HAP-1 (cell line): ENCODE data around the gene CTNNA2.
A peak's percentile ranks its signal among the peaks of the same experiment; 100 is the strongest.

Source experiments
- DNase-seq, 2 experiments: peaks; one replicate each; pipeline ENCODE4 v3.0.0-alpha.2; 2016 to 2020; ENCODE audit warnings: low spot score in 2 of 2
- H3K27me3 ChIP-seq: fragments of 250-450 bp; sonication (Bioruptor Pico); 2 replicates; pipeline ENCODE4 v1.5.1; 2020; ENCODE audit warnings: low read depth, mild to moderate bottlenecking, moderate library complexity
- H3K36me3 ChIP-seq: fragments of 250-450 bp; sonication (Bioruptor Pico); replicated peaks from 2 replicates; pipeline ENCODE4 v1.5.1; 2020; ENCODE audit warnings: mild to moderate bottlenecking
- H3K4me1 ChIP-seq: fragments of 250-450 bp; sonication (Bioruptor Pico); 2 replicates; pipeline ENCODE4 v1.5.1; 2020; ENCODE audit warnings: mild to moderate bottlenecking
- H3K4me3 ChIP-seq: fragments of 250-450 bp; sonication (Bioruptor Pico); 2 replicates; pipeline ENCODE4 v1.5.1; 2020; ENCODE audit warnings: mild to moderate bottlenecking, moderate library complexity
- H3K9me3 ChIP-seq: fragments of 250-450 bp; sonication (Bioruptor Pico); 2 replicates; pipeline ENCODE4 v1.5.1; 2020; ENCODE audit warnings: mild to moderate bottlenecking, moderate library complexity
- in situ Hi-C: fragments of 300-500 bp; cut with MboI; formaldehyde crosslinking; loops from 3 replicates; pipeline ENCODE4 v1.14.3; 2020; ENCODE audit warnings: low sequenced_read_pairs, inconsistent platforms, mixed read lengths

Gene CTNNA2

GRCh38 chr2:79935771-79936657 is 423.2 kb downstream of the CTNNA2 start:
- H3K27me3 ChIP-seq: no peaks in the 10 kb centered on the region
- peak; percentile 31 to 56 for DNase-seq
- in situ Hi-C loops: no loop called here
- H3K4me1 ChIP-seq: no peaks in the 10 kb centered on the region
- no peaks in the 10 kb centered on the region for H3K36me3 ChIP-seq
- H3K4me3 ChIP-seq: no peak overlapping the region
- no peaks in the 10 kb centered on the region for H3K9me3 ChIP-seq

DNA sequence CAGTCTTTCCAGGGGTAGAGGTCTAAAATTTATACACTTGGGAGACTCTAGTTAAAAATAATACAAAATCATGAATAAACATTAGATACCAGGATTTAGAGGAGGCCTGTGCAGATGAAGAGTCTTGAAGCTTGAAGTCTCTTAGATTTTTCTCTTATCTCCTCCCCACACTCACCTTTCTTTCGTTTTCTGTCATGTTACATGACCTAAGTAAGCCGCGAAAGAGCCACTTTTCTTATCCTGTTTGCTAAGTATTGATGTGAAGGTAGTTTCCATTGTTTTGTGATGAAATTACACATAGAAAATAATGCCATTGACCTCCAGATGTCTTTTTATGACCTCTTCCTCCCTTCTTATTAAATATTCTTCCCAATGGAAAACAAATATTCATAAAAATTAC is 423.9 kb downstream of the CTNNA2 start:
- H3K4me1 ChIP-seq: no peaks in the 10 kb centered on the region
- H3K9me3 ChIP-seq: no peaks in the 10 kb centered on the region
- H3K4me3 ChIP-seq: no peak overlapping the region
- no peaks in the 10 kb centered on the region for H3K27me3 ChIP-seq
- in situ Hi-C loops: no loop called here
- no peaks in the 10 kb centered on the region for H3K36me3 ChIP-seq
- no peak for DNase-seq

DNA sequence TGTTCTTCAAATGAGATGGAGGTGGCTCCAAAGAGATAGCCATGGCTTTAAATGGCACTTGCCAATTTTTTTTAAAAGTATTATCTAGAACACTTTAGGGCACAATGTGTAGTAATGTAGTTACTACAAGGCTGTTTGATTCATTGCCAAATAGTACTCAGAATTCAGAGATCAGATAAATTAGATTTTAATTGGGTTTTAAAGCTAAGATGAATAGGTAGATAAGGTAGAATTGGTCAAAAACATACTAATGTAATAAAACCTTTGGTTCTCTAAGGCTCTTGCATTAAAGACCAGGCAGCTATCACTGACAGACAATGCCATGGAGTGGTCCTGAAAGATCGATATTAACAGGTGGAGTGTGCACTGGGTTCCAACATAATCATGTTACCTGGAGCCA is 425.8 kb downstream of the CTNNA2 start:
- no peaks in the 10 kb centered on the region for H3K36me3 ChIP-seq

GRCh38 chr2:79940364-79940763 is 427.5 kb downstream of the CTNNA2 start:
- Histone ChIP-seq H3K4me1 (no peaks in the 10 kb centered on the region), H3K36me3 (no peaks in the 10 kb centered on the region), H3K9me3 (no peaks in the 10 kb centered on the region), H3K27me3 (no peaks in the 10 kb centered on the region), H3K4me3 (no peak overlapping the region)
- no peak for DNase-seq
- in situ Hi-C loops: no loop called here

More for the DNA sequence above, 425.8 kb downstream of the CTNNA2 start:
- no peaks in the 10 kb centered on the region for H3K27me3 ChIP-seq
- in situ Hi-C loops: no loop called here
- H3K4me3 ChIP-seq: no peak overlapping the region
- no peaks in the 10 kb centered on the region for H3K9me3 ChIP-seq
- no peaks in the 10 kb centered on the region for H3K4me1 ChIP-seq
- DNase-seq: no peak

GRCh38 chr2:79941179-79941578 is 428.3 kb downstream of the CTNNA2 start:
- H3K36me3 ChIP-seq: no peaks in the 10 kb centered on the region
- no peaks in the 10 kb centered on the region for H3K4me1 ChIP-seq
- in situ Hi-C loops: no loop called here
- H3K27me3 ChIP-seq: no peaks in the 10 kb centered on the region
- no peak overlapping the region for H3K4me3 ChIP-seq
- no peaks in the 10 kb centered on the region for H3K9me3 ChIP-seq
- DNase-seq: no peak

- in situ Hi-C loops: no loop called here
- no peak overlapping the region for H3K4me3 ChIP-seq
- no peaks in the 10 kb centered on the region for H3K9me3 ChIP-seq
- no peaks in the 10 kb centered on the region for H3K36me3 ChIP-seq
- no peaks in the 10 kb centered on the region for H3K27me3 ChIP-seq
- DNase-seq: no peak
- no peaks in the 10 kb centered on the region for H3K4me1 ChIP-seq
Measured at GRCh38 chr2:79944205-79944604, 431.4 kb downstream of the CTNNA2 start.

GRCh38 chr2:79945653-79946445 is 433.0 kb downstream of the CTNNA2 start:
- H3K9me3 ChIP-seq: no peaks in the 10 kb centered on the region
- H3K4me3 ChIP-seq: no peak overlapping the region
- in situ Hi-C loops: no loop called here
- no peaks in the 10 kb centered on the region for H3K36me3 ChIP-seq
- no peaks in the 10 kb centered on the region for H3K4me1 ChIP-seq
- H3K27me3 ChIP-seq: no peaks in the 10 kb centered on the region
- no peak for DNase-seq

- DNase-seq: no peak
- Histone ChIP-seq H3K4me1 (no peaks in the 10 kb centered on the region), H3K4me3 (no peak overlapping the region), H3K9me3 (no peaks in the 10 kb centered on the region), H3K36me3 (no peaks in the 10 kb centered on the region), H3K27me3 (no peaks in the 10 kb centered on the region)
- in situ Hi-C loops: no loop called here
Measured at GRCh38 chr2:79947751-79948150, 434.9 kb downstream of the CTNNA2 start.

DNA sequence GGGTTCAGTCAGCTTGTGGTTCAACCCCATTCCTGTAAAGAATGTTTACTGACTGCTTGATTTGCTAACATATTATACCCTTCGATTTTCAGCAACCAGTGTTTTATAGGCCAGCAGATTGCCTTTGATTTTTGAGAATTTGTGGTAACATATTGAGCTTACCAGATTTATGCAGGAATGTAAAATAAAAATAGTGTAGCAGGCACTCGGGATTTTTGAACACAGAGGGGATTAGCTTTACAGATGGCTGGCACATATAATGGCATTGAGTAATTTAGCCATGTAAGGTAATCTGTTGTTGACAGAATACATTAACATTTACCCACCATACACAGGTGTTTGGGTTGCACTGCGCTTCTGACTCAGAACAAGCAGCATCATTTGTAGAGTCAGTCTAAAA is 437.7 kb downstream of the CTNNA2 start:
- in situ Hi-C loops: no loop called here
- no peak overlapping the region for H3K4me3 ChIP-seq
- H3K27me3 ChIP-seq: no peaks in the 10 kb centered on the region
- no peaks in the 10 kb centered on the region for H3K4me1 ChIP-seq
- no peaks in the 10 kb centered on the region for H3K36me3 ChIP-seq
- DNase-seq: no peak
- H3K9me3 ChIP-seq: no peaks in the 10 kb centered on the region

- no peak overlapping the region for H3K4me3 ChIP-seq
- H3K27me3 ChIP-seq: no peaks in the 10 kb centered on the region
- in situ Hi-C loops: no loop called here
- H3K9me3 ChIP-seq: no peaks in the 10 kb centered on the region
- H3K36me3 ChIP-seq: no peaks in the 10 kb centered on the region
- H3K4me1 ChIP-seq: no peaks in the 10 kb centered on the region
- no peak for DNase-seq
Measured at GRCh38 chr2:79952616-79953015, 439.8 kb downstream of the CTNNA2 start.

DNA sequence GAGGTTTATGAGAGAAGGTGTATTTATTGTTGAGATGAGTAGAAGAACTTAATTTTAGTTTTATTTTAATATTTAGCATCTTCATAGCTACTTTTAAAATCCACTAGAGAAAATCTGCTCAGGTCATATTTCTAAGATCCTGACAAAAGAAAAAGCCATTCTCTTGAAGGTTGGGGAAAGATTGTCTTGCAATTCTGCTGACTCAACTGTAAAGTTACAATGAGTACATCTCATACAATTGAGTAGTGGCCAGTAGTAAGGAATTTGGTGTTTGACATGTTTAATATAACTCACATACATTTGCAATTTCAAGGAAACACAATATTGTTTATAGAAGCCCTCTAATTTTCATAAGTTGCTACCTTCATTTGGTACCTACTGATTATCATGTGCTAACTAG is 447.2 kb downstream of the CTNNA2 start:
- Histone ChIP-seq H3K36me3 (no peaks in the 10 kb centered on the region), H3K9me3 (no peaks in the 10 kb centered on the region)
- in situ Hi-C loops: no loop called here

DNA sequence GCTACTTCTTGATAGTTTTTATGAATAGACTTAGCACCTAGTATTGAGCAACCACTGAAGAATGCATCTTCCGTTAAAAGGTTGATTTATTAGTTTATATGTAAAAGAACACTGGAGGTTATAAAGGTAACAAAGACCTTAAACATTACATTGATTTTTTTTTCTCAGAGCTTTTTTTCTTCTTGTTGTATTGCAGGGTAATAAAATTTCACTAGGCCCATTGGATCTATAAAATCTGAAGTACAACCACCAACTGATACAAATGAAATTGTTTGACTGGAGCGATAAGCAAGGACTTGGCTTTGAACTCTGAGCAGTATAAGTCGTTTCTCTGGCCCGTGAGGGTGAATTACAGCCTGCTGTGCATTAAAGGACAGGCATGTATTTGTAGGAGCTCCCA is 447.7 kb downstream of the CTNNA2 start:
- Histone ChIP-seq H3K4me1 (no peaks in the 10 kb centered on the region), H3K4me3 (no peak overlapping the region), H3K27me3 (no peaks in the 10 kb centered on the region), H3K9me3 (no peaks in the 10 kb centered on the region), H3K36me3 (no peaks in the 10 kb centered on the region)
- DNase-seq: no peak
- in situ Hi-C loops: no loop called here

More for the DNA sequence above, 447.2 kb downstream of the CTNNA2 start:
- H3K4me1 ChIP-seq: no peaks in the 10 kb centered on the region
- no peaks in the 10 kb centered on the region for H3K27me3 ChIP-seq
- H3K4me3 ChIP-seq: no peak overlapping the region
- no peak for DNase-seq

GRCh38 chr2:79964966-79965365 is 452.1 kb downstream of the CTNNA2 start:
- H3K4me3 ChIP-seq: no peak overlapping the region
- DNase-seq: no peak
- no peaks in the 10 kb centered on the region for H3K9me3 ChIP-seq
- H3K36me3 ChIP-seq: no peaks in the 10 kb centered on the region
- no peaks in the 10 kb centered on the region for H3K4me1 ChIP-seq
- no peaks in the 10 kb centered on the region for H3K27me3 ChIP-seq
- in situ Hi-C loops: no loop called here

GRCh38 chr2:79966369-79966768 is 453.5 kb downstream of the CTNNA2 start:
- Histone ChIP-seq H3K9me3 (no peaks in the 10 kb centered on the region), H3K4me1 (no peaks in the 10 kb centered on the region), H3K4me3 (no peak overlapping the region), H3K36me3 (no peaks in the 10 kb centered on the region), H3K27me3 (no peaks in the 10 kb centered on the region)
- no peak for DNase-seq
- in situ Hi-C loops: no loop called here
